Neural crest cell (in vitro differentiated cells): ENCODE measurements around the gene MRPS27. TPM values are rescaled to one million over a fixed set of nuclear protein-coding genes. Genes with fewer than 3 reads are reported as not detected.

Source experiments
- DNase-seq: peaks from one replicate; pipeline ENCODE4 v3.0.0; 2021; ENCODE audit warnings: low read depth, mixed read lengths, low spot score
- H3K27ac Mint-ChIP-seq: one replicate; pipeline ENCODE4 v1.8.0; 2021; ENCODE audit warnings: mild to moderate bottlenecking, mixed read lengths; ENCODE audit not compliant: unreplicated experiment
- H3K27me3 Mint-ChIP-seq: 2 replicates; pipeline ENCODE4 v1.8.0; 2021; ENCODE audit warnings: low read depth, mild to moderate bottlenecking, mixed read lengths
- H3K36me3 Mint-ChIP-seq: 2 replicates; pipeline ENCODE4 v1.8.0; 2021; ENCODE audit warnings: low read depth, mild to moderate bottlenecking, mixed read lengths
- H3K4me1 Mint-ChIP-seq: 2 replicates; pipeline ENCODE4 v1.8.0; 2021; ENCODE audit warnings: mixed read lengths
- H3K4me3 Mint-ChIP-seq: one replicate; pipeline ENCODE4 v1.8.0; 2021; ENCODE audit warnings: mild to moderate bottlenecking, mixed read lengths
- H3K9me3 Mint-ChIP-seq: 2 replicates; pipeline ENCODE4 v1.8.0; 2021; ENCODE audit warnings: mixed read lengths
- total RNA-seq: library from RNA; stranded (reverse); gene quantifications from 2 replicates; pipeline ENCODE4 v1.2.1, GENCODE V29; 2021
- TF ChIP-seq, protein P1 (sequence below): fragments of 200-600 bp; sonication (generic); conservative IDR thresholded peaks from 2 replicates; pipeline ENCODE4 v1.5.0; 2021; ENCODE audit warnings: antibody characterized with exemption, mild to moderate bottlenecking

MRPS27 gene
- total RNA-seq, 1 donor from 2014 or later = 86.5 TPM

DNA sequence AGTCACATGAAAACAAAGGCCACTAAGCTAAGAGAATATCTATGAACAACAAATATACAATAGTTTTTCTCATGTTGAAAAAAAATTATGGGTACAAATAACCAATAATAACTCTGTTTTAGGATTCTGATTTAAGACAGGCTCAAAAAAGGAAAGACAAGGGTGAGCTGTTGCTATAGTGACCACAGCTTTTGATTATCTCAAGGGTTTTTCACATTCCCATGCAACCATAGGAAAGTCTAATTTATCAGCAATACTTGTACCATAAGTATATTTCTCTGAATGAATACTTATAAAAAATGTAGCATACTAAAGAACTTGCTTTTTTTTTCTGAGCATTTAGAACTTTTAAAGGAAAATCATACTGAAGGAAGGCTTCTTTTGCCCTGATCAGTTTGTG lies 68.0 kb downstream of the MRPS27 start:
- Mint-ChIP-seq H3K27me3 (no peaks in the 10 kb centered on the region), H3K27ac (no peak overlapping the region), H3K9me3 (no peaks in the 10 kb centered on the region), H3K4me1 (peaks cover 10% of the 10 kb centered on the region), H3K36me3 (no peaks in the 10 kb centered on the region), H3K4me3 (no peak overlapping the region)
- TF ChIP-seq, protein P1, sequence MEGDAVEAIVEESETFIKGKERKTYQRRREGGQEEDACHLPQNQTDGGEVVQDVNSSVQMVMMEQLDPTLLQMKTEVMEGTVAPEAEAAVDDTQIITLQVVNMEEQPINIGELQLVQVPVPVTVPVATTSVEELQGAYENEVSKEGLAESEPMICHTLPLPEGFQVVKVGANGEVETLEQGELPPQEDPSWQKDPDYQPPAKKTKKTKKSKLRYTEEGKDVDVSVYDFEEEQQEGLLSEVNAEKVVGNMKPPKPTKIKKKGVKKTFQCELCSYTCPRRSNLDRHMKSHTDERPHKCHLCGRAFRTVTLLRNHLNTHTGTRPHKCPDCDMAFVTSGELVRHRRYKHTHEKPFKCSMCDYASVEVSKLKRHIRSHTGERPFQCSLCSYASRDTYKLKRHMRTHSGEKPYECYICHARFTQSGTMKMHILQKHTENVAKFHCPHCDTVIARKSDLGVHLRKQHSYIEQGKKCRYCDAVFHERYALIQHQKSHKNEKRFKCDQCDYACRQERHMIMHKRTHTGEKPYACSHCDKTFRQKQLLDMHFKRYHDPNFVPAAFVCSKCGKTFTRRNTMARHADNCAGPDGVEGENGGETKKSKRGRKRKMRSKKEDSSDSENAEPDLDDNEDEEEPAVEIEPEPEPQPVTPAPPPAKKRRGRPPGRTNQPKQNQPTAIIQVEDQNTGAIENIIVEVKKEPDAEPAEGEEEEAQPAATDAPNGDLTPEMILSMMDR = no peak
- no peak for DNase-seq

DNA sequence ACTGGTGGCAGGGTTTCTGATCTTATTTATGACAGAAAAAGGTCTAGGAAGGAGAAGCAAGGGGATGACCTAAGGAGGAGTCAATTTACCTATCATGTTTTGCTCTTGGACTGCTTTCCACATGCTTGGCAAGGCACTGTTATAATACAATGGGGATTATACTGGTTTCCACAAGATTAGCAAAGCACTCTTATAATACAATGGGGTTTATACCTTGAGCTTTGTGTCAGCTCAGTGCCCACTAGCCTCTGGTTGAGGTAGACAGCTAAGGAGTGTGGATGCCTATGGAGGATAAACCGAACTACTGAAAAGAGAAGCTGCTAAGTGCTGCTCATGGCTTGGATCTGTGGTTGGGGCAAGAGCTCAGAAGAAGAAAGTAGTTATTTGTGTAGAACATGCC lies 68.7 kb downstream of the MRPS27 start:
- H3K27ac Mint-ChIP-seq = no peak overlapping the region
- DNase-seq = no peak

DNA sequence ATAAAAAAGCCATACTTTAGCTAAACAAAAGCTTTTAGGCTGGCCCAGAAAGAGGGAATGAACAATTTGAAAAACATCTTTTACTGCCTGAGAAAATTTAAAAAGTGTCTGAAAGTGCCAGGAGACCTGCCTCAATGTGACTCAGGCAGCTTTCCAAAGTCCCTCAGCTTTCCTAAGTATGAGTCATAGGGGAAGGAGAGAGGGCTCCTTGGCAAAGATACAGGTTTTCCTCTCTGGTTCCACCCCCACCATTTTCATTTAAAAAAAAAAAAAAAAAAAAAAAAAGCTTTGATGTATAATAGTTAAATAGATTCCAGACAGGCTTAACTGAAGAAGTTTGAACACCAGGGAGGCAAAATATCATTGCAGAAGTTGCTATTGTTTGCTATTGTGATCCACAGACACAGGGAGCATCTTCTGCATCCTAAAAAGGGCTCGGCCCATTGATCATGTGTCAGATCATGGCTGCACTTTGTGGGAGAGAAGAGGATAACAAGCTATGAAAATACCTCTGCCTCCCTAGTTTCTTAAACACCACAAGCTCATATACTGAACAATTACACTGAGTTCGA lies 71.5 kb downstream of the MRPS27 start:
- no peaks in the 10 kb centered on the region for H3K9me3 Mint-ChIP-seq
- no peak overlapping the region for H3K27ac Mint-ChIP-seq
- TF ChIP-seq, protein P1 = no peak
- no peaks in the 10 kb centered on the region for H3K27me3 Mint-ChIP-seq
- peaks cover 23% of the 10 kb centered on the region for H3K4me1 Mint-ChIP-seq
- H3K4me3 Mint-ChIP-seq = no peak overlapping the region
- H3K36me3 Mint-ChIP-seq = no peaks in the 10 kb centered on the region
- DNase-seq = no peak

More for the DNA sequence above, 68.7 kb downstream of the MRPS27 start:
- Mint-ChIP-seq H3K27me3 (no peaks in the 10 kb centered on the region), H3K36me3 (no peaks in the 10 kb centered on the region), H3K4me1 (peaks cover 10% of the 10 kb centered on the region), H3K9me3 (no peaks in the 10 kb centered on the region), H3K4me3 (no peak overlapping the region)
- TF ChIP-seq, protein P1 = no peak

DNA sequence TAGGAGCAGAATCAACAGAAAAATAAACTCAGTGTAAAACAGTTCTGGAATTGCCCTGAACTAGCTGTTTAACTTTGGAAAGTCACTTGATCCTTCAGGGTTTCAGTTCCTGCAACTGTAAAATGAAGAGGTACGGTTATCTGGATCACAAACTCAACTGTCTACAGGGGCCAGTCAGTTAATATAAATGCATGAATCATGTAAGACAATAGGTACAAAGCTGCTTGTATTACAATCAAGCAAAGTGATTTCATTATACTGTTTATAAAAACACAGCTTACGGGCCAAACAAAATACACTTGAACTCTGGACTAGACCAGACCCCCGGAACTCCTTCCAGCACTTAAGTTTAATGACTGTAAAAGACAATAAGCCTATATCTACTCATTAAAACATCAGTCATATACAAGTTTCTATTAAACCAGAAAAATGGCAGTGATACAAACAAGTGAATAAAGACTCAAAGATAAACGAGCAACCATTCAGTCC lies 73.0 kb downstream of the MRPS27 start:
- Mint-ChIP-seq H3K4me1 (peaks cover 38% of the 10 kb centered on the region), H3K27me3 (no peaks in the 10 kb centered on the region), H3K27ac (no peak overlapping the region), H3K36me3 (no peaks in the 10 kb centered on the region), H3K4me3 (no peak overlapping the region), H3K9me3 (no peaks in the 10 kb centered on the region)
- TF ChIP-seq, protein P1 = no peak
- no peak for DNase-seq

DNA sequence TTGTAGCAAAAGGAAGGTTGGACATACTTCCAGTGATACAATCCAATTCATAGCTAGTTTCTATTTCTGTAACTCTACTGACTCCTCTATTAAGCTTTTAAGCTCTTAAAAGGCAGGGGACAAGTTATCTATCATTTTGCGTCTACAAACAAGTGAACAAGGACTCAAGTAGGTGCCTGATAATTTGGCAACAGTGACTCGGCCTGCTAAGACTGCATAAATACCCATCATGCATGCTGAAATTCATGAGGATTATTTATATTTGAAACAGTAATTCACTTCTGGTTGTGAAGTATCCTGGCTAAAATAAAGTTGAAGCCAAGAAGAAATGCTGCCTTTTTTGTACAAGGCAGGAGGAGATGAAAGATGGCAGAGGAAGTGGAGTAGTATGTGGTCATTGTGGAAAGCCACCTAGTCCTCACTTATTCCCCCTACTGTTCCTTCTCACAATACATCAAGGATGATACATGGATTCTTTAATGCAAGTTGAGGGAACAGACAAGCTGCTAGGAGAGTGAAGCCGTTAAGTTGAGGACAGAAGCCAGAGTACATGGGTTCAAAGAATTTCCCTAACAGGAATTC lies 74.0 kb downstream of the MRPS27 start:
- Mint-ChIP-seq H3K27ac (no peak overlapping the region), H3K27me3 (no peaks in the 10 kb centered on the region), H3K36me3 (no peaks in the 10 kb centered on the region), H3K4me3 (no peak overlapping the region), H3K4me1 (peaks cover 48% of the 10 kb centered on the region), H3K9me3 (no peaks in the 10 kb centered on the region)
- TF ChIP-seq, protein P1 = no peak
- DNase-seq = no peak
